GM19328 (cell line): Measurements from ENCODE around the gene TRIM7.
"Not testable (repeated sequence)": the region's sequence is repeated elsewhere in the genome, so short reads cannot be mapped to it uniquely, and the experiment has no call there.

Experiments
- ATAC-seq: cut with Tn5 transposase; IDR thresholded peaks from one replicate; pipeline ENCODE4 v1.9.1; 2021; ENCODE audit warnings: mild to moderate bottlenecking, moderate library complexity; ENCODE audit not compliant: unreplicated experiment

Gene TRIM7

GRCh38 chr5:181173420-181174342 lies 31.3 kb downstream of the TRIM7 start:
- ATAC-seq, result no peak

GRCh38 chr5:181173027-181173419 lies 32.0 kb downstream of the TRIM7 start:
- ATAC-seq, result no peak

- no peak for ATAC-seq
These were observed 33.2 kb downstream of the TRIM7 start for GRCh38 chr5:181171782-181172181.

- no peak for ATAC-seq
These were observed 34.0 kb downstream of the TRIM7 start for GRCh38 chr5:181170996-181171395.

- no peak for ATAC-seq
These were observed 34.7 kb downstream of the TRIM7 start for GRCh38 chr5:181170237-181170825.

- ATAC-seq, result not testable (repeated sequence)
These were observed 35.3 kb downstream of the TRIM7 start for GRCh38 chr5:181169459-181170236.

- no peak for ATAC-seq
These were observed 36.3 kb downstream of the TRIM7 start for GRCh38 chr5:181168595-181169118.

- ATAC-seq, result no peak
These were observed 37.0 kb downstream of the TRIM7 start for GRCh38 chr5:181167814-181168488.

- no peak for ATAC-seq
These were observed 37.9 kb downstream of the TRIM7 start for GRCh38 chr5:181166812-181167733.

GRCh38 chr5:181164076-181164952 lies 40.7 kb downstream of the TRIM7 start:
- ATAC-seq, result no peak

GRCh38 chr5:181163487-181164075 lies 41.4 kb downstream of the TRIM7 start:
- no peak for ATAC-seq

GRCh38 chr5:181161534-181162175 lies 43.3 kb downstream of the TRIM7 start:
- ATAC-seq, result no peak

- ATAC-seq, result not testable (repeated sequence)
These were observed 44.1 kb downstream of the TRIM7 start for GRCh38 chr5:181160755-181161533.

- no peak for ATAC-seq
These were observed 44.7 kb downstream of the TRIM7 start for GRCh38 chr5:181160152-181160754.

- peak; percentile 81 for ATAC-seq
These were observed 45.5 kb downstream of the TRIM7 start for GRCh38 chr5:181159286-181160151.

- ATAC-seq, result no peak
These were observed 46.1 kb downstream of the TRIM7 start for GRCh38 chr5:181158869-181159268.
